Measurements from ENCODE around the gene ADGRE2. TPM values are rescaled to one million over a fixed set of nuclear protein-coding genes. Genes with fewer than 3 reads are reported as not detected.

The ADGRE2 gene
- total RNA-seq, result 1.3 and 1.7 TPM in 2 replicates

GRCh38 chr19:14778110-14778845, at the start of gene ADGRE2:
Gene ADGRE2 (minus strand): TSS chr19:14778560. CDS start chr19:14776756, 1,804 bp downstream.

GRCh38 chr19:14689598-14690503, 88.5 kb downstream of the ADGRE2 start, which contains the start of gene ZNF333:
Gene ZNF333 (plus strand): TSS chr19:14690048. CDS start chr19:14693492, 3,444 bp downstream.

Other genes starting within 250 kb of the ADGRE2 start
- 98.9 and 105 TPM in 2 replicates for gene TECR, start 249.0 kb downstream of the ADGRE2 start, total RNA-seq
- 506 and 586 TPM in 2 replicates for gene NDUFB7, start 206.5 kb downstream of the ADGRE2 start, total RNA-seq
- gene CLEC17A, start 195.5 kb downstream of the ADGRE2 start, total RNA-seq, result not detected in 2 replicates
- gene ADGRE3, start 103.7 kb downstream of the ADGRE2 start, total RNA-seq, result not detected in 2 replicates
- 7.6 and 11.7 TPM in 2 replicates for gene ZNF333, start 88.5 kb downstream of the ADGRE2 start, total RNA-seq
- not detected in 2 replicates for gene OR7A5, start 56.6 kb upstream of the ADGRE2 start, total RNA-seq
- not detected in 2 replicates for gene OR7C1, start 56.6 kb upstream of the ADGRE2 start, total RNA-seq
- gene OR7A10, start 70.4 kb upstream of the ADGRE2 start, total RNA-seq, result not detected in 2 replicates
- gene OR7A17, start 107.6 kb upstream of the ADGRE2 start, total RNA-seq, result not detected in 2 replicates
- gene OR7C2, start 162.9 kb upstream of the ADGRE2 start, total RNA-seq, result not detected in 2 replicates
- not detected in 2 replicates for gene SLC1A6, start 201.3 kb upstream of the ADGRE2 start, total RNA-seq